HG03039 (cell line): Measurements from ENCODE around the gene MANBA.
A peak's percentile ranks its signal among the peaks of the same experiment; 100 is the strongest.
"Not testable (repeated sequence)": the region's sequence is repeated elsewhere in the genome, so short reads cannot be mapped to it uniquely, and the experiment has no call there.

Experiments used
- ATAC-seq: cut with Tn5 transposase; IDR thresholded peaks from one replicate; pipeline ENCODE4 v1.9.1; 2021; ENCODE audit warnings: mild to moderate bottlenecking, moderate library complexity; ENCODE audit not compliant: unreplicated experiment

Gene MANBA

GRCh38 chr4:102625232-102625930 lies 135.4 kb downstream of the MANBA start:
- ATAC-seq = peak; percentile 82

DNA sequence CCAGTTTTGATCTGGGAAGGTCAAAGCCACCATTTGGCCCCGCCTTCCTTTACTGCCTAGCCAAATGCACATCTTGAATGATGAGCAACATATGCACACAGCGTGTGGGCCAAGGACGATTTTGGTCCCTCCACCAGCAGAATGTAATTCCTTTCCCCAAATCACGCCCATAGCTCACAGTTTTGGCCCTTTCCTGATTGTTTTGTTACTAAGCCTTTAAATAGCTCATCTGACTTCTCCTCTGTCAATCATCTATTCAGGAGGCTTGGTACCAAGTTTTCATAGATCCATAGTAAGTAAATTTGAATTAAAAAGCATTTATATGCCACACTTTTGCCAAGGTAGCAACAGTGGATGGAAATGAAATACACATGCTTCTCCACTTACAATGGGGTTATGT lies 136.3 kb downstream of the MANBA start:
- no peak for ATAC-seq

GRCh38 chr4:102623622-102624021 lies 137.1 kb downstream of the MANBA start:
- ATAC-seq = no peak

- no peak for ATAC-seq
Observed at GRCh38 chr4:102620697-102621497, 139.9 kb downstream of the MANBA start.

DNA sequence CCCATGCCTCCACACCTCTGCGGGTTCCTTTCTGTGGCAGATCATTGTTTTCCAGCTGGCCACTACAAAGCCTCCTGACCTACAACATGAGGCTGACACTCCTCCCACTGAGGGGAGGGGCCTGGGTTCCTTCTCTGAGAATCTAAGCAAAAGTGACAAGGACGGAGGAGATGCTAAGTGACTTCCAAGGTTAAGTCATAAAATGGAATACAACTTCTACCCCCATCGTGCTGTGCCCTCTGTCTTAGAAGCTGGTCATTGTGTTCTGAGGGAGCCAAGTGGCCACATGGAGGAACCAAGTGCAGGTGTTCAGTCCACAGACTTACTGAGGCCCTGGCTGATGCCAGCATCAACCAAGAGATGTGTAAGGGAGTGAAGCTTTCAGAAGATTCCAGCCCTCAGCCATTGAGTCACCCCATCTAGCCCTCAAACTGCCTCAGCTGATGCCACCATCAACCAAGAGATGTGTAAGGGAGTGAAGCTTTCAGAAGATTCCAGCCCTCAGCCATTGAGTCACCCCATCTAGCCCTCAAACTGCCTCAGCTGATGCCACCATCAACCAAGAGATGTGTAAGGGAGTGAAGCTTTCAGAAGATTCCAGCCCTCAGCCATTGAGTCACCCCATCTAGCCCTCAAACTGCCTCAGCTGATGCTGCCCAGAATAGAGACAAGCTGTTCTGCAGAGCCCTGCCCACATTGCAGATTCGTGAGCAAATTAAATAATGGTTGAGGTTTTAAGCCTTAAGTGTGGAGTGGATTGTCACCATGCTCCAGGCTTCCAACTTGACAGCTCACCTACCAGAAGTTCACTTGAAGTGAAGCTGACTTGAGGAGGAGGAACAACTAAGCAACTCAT lies 140.8 kb downstream of the MANBA start:
- not testable (repeated sequence) for ATAC-seq

GRCh38 chr4:102619021-102619420 lies 141.7 kb downstream of the MANBA start:
- ATAC-seq = not testable (repeated sequence)

DNA sequence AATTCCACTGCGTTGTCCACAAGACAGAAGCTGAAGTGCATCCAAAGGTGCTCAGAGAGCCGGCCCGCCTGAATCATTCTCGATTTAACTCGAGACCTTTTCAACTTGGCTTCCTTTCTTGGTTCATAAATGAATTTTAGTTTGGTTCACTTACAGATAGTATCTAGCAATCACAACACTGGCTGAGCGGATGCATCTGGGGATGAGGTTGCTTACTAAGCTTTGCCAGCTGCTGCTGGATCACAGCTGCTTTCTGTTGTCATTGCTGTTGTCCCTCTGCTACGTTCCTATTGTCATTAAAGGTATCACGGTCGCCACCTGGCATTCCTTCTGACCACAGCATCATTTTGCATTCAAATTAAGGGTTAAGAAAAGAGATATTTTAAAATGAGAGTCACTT lies 144.1 kb downstream of the MANBA start:
- no peak for ATAC-seq

DNA sequence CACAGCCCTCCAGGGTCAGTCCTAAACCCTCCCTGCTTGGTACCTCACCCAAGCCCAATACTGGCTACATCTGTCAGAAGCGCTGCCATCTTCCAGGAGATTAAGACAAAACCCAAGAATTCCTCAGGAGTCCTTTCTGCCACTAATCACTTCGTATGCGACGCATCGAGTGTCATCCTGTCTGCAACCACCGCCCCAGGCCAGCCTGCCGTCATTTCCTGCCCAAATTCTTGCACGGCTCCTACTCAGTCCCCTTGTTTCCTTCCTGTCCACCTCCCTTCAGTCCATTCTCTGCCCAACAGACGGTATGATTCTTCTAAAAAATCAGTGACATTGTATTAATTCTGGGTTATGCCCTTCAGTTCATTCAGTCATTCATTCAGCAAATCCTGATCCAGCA lies 146.0 kb downstream of the MANBA start:
- ATAC-seq = no peak

GRCh38 chr4:102612824-102613366 lies 147.9 kb downstream of the MANBA start:
- no peak for ATAC-seq

GRCh38 chr4:102612210-102612609 lies 148.6 kb downstream of the MANBA start:
- ATAC-seq = no peak

DNA sequence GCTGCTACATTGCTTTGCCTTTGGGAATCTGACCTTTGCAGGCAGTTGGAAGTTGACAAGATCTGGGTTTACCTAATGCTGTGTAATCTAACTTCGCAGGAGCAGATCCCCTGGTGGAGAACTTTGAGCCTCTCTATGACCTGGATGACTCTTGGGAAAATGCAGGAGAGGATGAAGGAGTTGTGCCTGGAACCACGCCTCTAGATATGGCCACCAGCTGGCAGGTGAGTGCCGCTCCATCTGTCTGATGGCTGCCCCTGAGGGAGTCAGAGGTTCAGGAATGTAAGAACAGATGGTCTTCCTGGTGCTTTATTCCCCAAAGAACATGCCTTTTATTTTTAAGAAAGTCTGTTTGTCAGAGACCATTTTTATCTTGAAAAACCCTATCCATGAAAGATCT lies 150.3 kb downstream of the MANBA start:
- no peak for ATAC-seq

- no peak for ATAC-seq
Observed at GRCh38 chr4:102610007-102610406, 150.8 kb downstream of the MANBA start.

- ATAC-seq = no peak
Observed at GRCh38 chr4:102608190-102608589, 152.6 kb downstream of the MANBA start.

DNA sequence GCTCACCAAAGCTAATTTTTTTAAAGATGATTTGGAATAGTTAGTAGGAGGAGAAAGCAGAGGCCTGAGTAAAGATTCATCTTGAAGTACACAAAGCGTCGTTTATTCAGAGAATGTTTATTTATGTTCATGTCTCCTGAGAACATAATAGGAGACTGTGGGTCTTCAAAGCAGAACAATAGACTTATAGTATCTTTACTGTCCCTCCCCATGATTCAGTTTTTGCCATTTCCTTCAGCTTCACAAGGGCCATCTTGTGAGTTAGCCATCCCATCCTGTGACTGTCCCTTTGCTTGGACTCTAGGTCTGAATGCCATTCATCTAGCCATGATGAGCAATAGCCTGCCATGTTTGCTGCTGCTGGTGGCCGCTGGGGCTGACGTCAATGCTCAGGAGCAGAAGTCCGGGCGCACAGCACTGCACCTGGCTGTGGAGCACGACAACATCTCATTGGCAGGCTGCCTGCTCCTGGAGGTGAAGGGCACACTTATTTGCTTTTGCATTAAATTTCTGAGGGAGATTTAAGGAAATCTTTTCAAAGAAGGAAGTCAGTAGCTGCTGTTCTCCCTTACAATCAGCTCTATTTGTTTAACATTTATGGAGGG lies 153.8 kb downstream of the MANBA start:
- no peak for ATAC-seq

GRCh38 chr4:102606261-102606660 lies 154.5 kb downstream of the MANBA start:
- ATAC-seq = no peak

DNA sequence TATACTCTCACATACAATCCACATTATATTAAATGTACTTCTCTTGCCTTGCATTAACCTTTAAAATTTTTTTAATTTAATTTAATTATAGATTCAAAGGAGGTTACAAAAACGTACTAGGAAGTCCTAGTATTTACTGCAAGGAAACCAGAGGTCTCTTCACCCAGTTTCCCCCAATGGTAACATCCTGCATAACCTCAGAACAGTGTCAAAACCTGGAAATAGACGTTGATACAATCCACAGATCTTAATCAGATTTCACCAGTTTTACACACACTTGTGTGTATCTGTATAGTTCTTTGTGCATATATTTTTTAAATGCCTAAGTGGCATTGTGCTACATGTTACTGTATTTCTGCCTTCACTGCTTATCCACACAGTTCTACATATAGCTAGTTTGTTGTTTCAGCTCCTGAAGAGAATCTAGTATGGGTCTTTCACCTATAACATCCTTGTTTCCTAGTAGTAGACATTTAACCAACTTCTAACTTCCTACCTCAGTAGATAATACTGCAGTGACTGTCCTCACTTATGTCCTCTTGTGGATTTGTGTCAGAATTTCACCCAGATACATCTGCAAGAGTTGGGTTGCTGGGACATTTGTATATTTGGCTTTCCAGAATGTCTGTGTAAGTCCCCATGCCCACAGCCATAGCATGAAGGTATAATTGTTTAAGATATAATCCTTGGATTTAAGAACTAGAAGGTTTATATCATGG lies 156.4 kb downstream of the MANBA start:
- ATAC-seq = no peak

- no peak for ATAC-seq
Observed at GRCh38 chr4:102601586-102602227, 159.1 kb downstream of the MANBA start.

- ATAC-seq = no peak
Observed at GRCh38 chr4:102600689-102601088, 160.1 kb downstream of the MANBA start.

- ATAC-seq = no peak
Observed at GRCh38 chr4:102599886-102600285, 160.9 kb downstream of the MANBA start.

- no peak for ATAC-seq
Observed at GRCh38 chr4:102599455-102599854, 161.3 kb downstream of the MANBA start.
